OCI-LY7 (cell line): ENCODE data around the gene ARHGAP35. TPM values are rescaled to one million over a fixed set of nuclear protein-coding genes. Genes with fewer than 3 reads are reported as not detected.

Source experiments
- total RNA-seq, 2 experiments: library from RNA; depleted of rRNA in 1 of 2; stranded (reverse); fragments of >200 nt in 1 of 2; shearing (Covaris generic) in 1 of 2; gene quantifications; 2 replicates each; pipeline ENCODE4 v1.2.3, GENCODE V29; 2014 to 2022

ARHGAP35 gene
- total RNA-seq, 2 experiments from 2014 or later: 26.5 to 42.2 TPM

Other genes starting within 250 kb of the ARHGAP35 start
- 0.25 and 0.26 TPM in 2 replicates for gene PTGIR, start 235.9 kb upstream of the ARHGAP35 start, total RNA-seq (2014; rRNA removed; shearing (Covaris generic))
- not detected in 2 replicates for gene PTGIR, start 235.9 kb upstream of the ARHGAP35 start, total RNA-seq (2022)
- gene GNG8, start 224.8 kb upstream of the ARHGAP35 start, total RNA-seq (2014; rRNA removed; shearing (Covaris generic)): not detected in 2 replicates
- gene GNG8, start 224.8 kb upstream of the ARHGAP35 start, total RNA-seq (2022): not detected in 2 replicates
- 0.10 and 0.44 TPM in 2 replicates for gene DACT3, start 199.8 kb upstream of the ARHGAP35 start, total RNA-seq (2014; rRNA removed; shearing (Covaris generic))
- gene DACT3, start 199.8 kb upstream of the ARHGAP35 start, total RNA-seq (2022): not detected in 2 replicates
- 30.5 and 34.3 TPM in 2 replicates for gene PRKD2, start 143.9 kb upstream of the ARHGAP35 start, total RNA-seq (2014; rRNA removed; shearing (Covaris generic))
- gene PRKD2, start 143.9 kb upstream of the ARHGAP35 start, total RNA-seq (2022): 89.2 and 101 TPM in 2 replicates
- gene FKRP, start 114.9 kb upstream of the ARHGAP35 start, total RNA-seq (2014; rRNA removed; shearing (Covaris generic)): 15.5 and 24.6 TPM in 2 replicates
- 18.9 and 26.6 TPM in 2 replicates for gene FKRP, start 114.9 kb upstream of the ARHGAP35 start, total RNA-seq (2022)
- 77.8 and 115 TPM in 2 replicates for gene STRN4, start 114.5 kb upstream of the ARHGAP35 start, total RNA-seq (2014; rRNA removed; shearing (Covaris generic))
- gene STRN4, start 114.5 kb upstream of the ARHGAP35 start, total RNA-seq (2022): 68.0 and 77.3 TPM in 2 replicates
- 111 and 145 TPM in 2 replicates for gene SLC1A5, start 72.4 kb upstream of the ARHGAP35 start, total RNA-seq (2014; rRNA removed; shearing (Covaris generic))
- gene SLC1A5, start 72.4 kb upstream of the ARHGAP35 start, total RNA-seq (2022): 161 and 167 TPM in 2 replicates
- gene AP2S1, start 10.2 kb upstream of the ARHGAP35 start, total RNA-seq (2014; rRNA removed; shearing (Covaris generic)): 105 and 110 TPM in 2 replicates
- gene AP2S1, start 10.2 kb upstream of the ARHGAP35 start, total RNA-seq (2022): 79.3 and 88.2 TPM in 2 replicates
- gene NPAS1, start 158.8 kb downstream of the ARHGAP35 start, total RNA-seq (2014; rRNA removed; shearing (Covaris generic)): 3.4 and 3.5 TPM in 2 replicates
- gene NPAS1, start 158.8 kb downstream of the ARHGAP35 start, total RNA-seq (2022): 8.4 and 14.1 TPM in 2 replicates
- gene TMEM160, start 187.6 kb downstream of the ARHGAP35 start, total RNA-seq (2014; rRNA removed; shearing (Covaris generic)): 82.3 and 105 TPM in 2 replicates
- 42.5 and 44.8 TPM in 2 replicates for gene TMEM160, start 187.6 kb downstream of the ARHGAP35 start, total RNA-seq (2022)